ENCODE results near the gene IL10RA.

The IL10RA gene

DNA sequence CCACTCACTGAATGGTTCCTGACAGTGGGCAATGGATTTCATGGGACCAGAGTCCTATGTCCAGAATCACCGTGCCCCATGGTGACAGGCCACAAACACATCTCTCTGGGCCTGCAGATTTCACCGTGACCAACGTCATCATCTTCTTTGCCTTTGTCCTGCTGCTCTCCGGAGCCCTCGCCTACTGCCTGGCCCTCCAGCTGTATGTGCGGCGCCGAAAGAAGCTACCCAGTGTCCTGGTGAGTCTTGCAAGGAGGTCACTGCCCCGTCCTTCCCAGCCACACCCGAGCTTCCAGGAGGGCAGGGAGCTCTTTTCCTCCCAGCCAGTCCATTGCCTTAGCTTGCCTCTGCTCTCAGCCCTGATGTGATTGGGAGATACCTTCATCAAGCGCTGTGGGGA, 9.3 kb downstream of the IL10RA start:
- no peak overlapping the region for H3K9ac ChIP-seq (ENCODE audit: insufficient read length, low read depth)
- peaks cover 11% of the 10 kb centered on the region for H3K4me1 ChIP-seq (ENCODE audit: insufficient read depth, insufficient read length)
- H3K27me3 ChIP-seq (ENCODE audit: insufficient read depth, insufficient read length), result no peaks in the 10 kb centered on the region
- H3K4me3 ChIP-seq (ENCODE audit: insufficient read length, low read depth), result no peak overlapping the region
- no peaks in the 10 kb centered on the region for H3K36me3 ChIP-seq (ENCODE audit: insufficient read depth, insufficient read length, low read length)
- TF ChIP-seq ZNF274 (IDR thresholded peaks at IDR 0.05; ENCODE audit: low read depth, low read length), result no peak
- no peak for TF ChIP-seq SUZ12 (IDR thresholded peaks at IDR 0.05; ENCODE audit: extremely low read depth, insufficient read depth, insufficient read length)
- TF ChIP-seq YY1 (IDR thresholded peaks at IDR 0.05; ENCODE audit: insufficient read depth, insufficient read length), result no peak
- DNase-seq (ENCODE audit: low read depth, low spot score), result no peak
- H3K9me3 ChIP-seq (ENCODE audit: insufficient read depth, low read length), result no peaks in the 10 kb centered on the region

DNA sequence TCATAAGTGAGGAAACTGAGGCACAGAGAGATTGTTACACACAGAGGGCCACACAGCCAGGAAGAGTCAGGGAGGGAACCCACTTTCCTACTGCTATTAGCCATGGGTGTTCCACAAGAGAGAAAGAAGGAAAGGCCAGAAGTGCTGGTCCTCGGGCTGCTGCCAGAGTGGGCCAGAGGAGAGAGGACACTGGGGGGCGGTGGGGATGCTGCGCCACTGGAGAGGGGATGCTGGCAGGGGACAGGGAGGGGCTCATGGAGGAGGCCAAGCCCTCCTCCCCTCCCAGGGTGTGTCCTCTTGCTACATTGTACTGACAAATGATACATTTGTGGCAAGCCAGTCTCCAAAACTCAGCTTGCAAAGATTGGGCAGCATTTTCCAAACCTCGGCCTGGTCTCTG, 9.9 kb downstream of the IL10RA start:
- H3K27me3 ChIP-seq (ENCODE audit: insufficient read depth, insufficient read length), result no peaks in the 10 kb centered on the region
- no peaks in the 10 kb centered on the region for H3K9me3 ChIP-seq (ENCODE audit: insufficient read depth, low read length)
- H3K36me3 ChIP-seq (ENCODE audit: insufficient read depth, insufficient read length, low read length), result no peaks in the 10 kb centered on the region
- no peak for DNase-seq (ENCODE audit: low read depth, low spot score)
- H3K4me1 ChIP-seq (ENCODE audit: insufficient read depth, insufficient read length), result peaks cover 11% of the 10 kb centered on the region
- no peak overlapping the region for H3K9ac ChIP-seq (ENCODE audit: insufficient read length, low read depth)
- no peak overlapping the region for H3K4me3 ChIP-seq (ENCODE audit: insufficient read length, low read depth)
- TF ChIP-seq ZNF274 (IDR thresholded peaks at IDR 0.05; ENCODE audit: low read depth, low read length), result no peak
- TF ChIP-seq SUZ12 (IDR thresholded peaks at IDR 0.05; ENCODE audit: extremely low read depth, insufficient read depth, insufficient read length), result no peak
- TF ChIP-seq YY1 (IDR thresholded peaks at IDR 0.05; ENCODE audit: insufficient read depth, insufficient read length), result no peak

DNA sequence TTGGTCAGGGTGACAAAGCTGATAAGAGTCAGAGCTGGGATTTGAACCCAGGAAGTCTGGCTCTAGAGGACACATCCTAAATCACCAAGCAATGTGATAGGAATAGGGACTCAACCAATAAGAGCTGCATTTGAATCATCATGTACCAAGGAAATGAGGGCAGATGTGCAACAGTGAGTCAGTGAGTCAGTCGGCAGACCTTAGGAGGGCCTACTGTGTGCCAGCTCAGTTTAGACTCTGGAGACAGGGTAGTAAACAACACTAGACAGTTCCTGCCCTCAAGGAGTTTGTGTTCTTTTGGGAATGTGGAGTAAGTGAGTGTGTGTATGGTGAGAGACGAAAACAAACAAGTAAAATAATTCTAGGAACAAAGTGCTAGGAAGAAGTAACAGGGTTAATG, 11.2 kb downstream of the IL10RA start:
- no peak overlapping the region for H3K9ac ChIP-seq (ENCODE audit: insufficient read length, low read depth)

GRCh38 chr11:117997823-117998579, 11.8 kb downstream of the IL10RA start:
- Histone ChIP-seq H3K36me3 (ENCODE audit: insufficient read depth, insufficient read length, low read length) (no peaks in the 10 kb centered on the region), H3K4me3 (ENCODE audit: insufficient read length, low read depth) (no peak overlapping the region)

More for the DNA sequence above, 11.2 kb downstream of the IL10RA start:
- no peak for DNase-seq (ENCODE audit: low read depth, low spot score)
- TF ChIP-seq ZNF274 (IDR thresholded peaks at IDR 0.05; ENCODE audit: low read depth, low read length) (no peak), YY1 (IDR thresholded peaks at IDR 0.05; ENCODE audit: insufficient read depth, insufficient read length) (no peak), SUZ12 (IDR thresholded peaks at IDR 0.05; ENCODE audit: extremely low read depth, insufficient read depth, insufficient read length) (no peak)
- Histone ChIP-seq H3K4me3 (ENCODE audit: insufficient read length, low read depth) (no peak overlapping the region), H3K4me1 (ENCODE audit: insufficient read depth, insufficient read length) (peaks cover 11% of the 10 kb centered on the region), H3K27me3 (ENCODE audit: insufficient read depth, insufficient read length) (no peaks in the 10 kb centered on the region), H3K36me3 (ENCODE audit: insufficient read depth, insufficient read length, low read length) (no peaks in the 10 kb centered on the region), H3K9me3 (ENCODE audit: insufficient read depth, low read length) (no peaks in the 10 kb centered on the region)

DNA sequence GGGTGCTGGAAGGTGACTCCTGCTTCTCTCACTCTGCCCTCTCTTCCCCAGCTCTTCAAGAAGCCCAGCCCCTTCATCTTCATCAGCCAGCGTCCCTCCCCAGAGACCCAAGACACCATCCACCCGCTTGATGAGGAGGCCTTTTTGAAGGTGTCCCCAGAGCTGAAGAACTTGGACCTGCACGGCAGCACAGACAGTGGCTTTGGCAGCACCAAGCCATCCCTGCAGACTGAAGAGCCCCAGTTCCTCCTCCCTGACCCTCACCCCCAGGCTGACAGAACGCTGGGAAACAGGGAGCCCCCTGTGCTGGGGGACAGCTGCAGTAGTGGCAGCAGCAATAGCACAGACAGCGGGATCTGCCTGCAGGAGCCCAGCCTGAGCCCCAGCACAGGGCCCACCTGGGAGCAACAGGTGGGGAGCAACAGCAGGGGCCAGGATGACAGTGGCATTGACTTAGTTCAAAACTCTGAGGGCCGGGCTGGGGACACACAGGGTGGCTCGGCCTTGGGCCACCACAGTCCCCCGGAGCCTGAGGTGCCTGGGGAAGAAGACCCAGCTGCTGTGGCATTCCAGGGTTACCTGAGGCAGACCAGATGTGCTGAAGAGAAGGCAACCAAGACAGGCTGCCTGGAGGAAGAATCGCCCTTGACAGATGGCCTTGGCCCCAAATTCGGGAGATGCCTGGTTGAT, 12.6 kb downstream of the IL10RA start:
- Histone ChIP-seq H3K4me3 (ENCODE audit: insufficient read length, low read depth) (no peak overlapping the region), H3K9me3 (ENCODE audit: insufficient read depth, low read length) (peaks cover 2% of the 10 kb centered on the region; the same call in 1 of the 2 replicates), H3K36me3 (ENCODE audit: insufficient read depth, insufficient read length, low read length) (no peaks in the 10 kb centered on the region), H3K27me3 (ENCODE audit: insufficient read depth, insufficient read length) (no peaks in the 10 kb centered on the region), H3K4me1 (ENCODE audit: insufficient read depth, insufficient read length) (peaks cover 13% of the 10 kb centered on the region), H3K9ac (ENCODE audit: insufficient read length, low read depth) (no peak overlapping the region)
- TF ChIP-seq SUZ12 (IDR thresholded peaks at IDR 0.05; ENCODE audit: extremely low read depth, insufficient read depth, insufficient read length), result no peak
- no peak for TF ChIP-seq YY1 (IDR thresholded peaks at IDR 0.05; ENCODE audit: insufficient read depth, insufficient read length)
- no peak for TF ChIP-seq ZNF274 (IDR thresholded peaks at IDR 0.05; ENCODE audit: low read depth, low read length)
- DNase-seq (ENCODE audit: low read depth, low spot score), result no peak

More at GRCh38 chr11:117997823-117998579, 11.8 kb downstream of the IL10RA start:
- TF ChIP-seq YY1 (IDR thresholded peaks at IDR 0.05; ENCODE audit: insufficient read depth, insufficient read length) (no peak), ZNF274 (IDR thresholded peaks at IDR 0.05; ENCODE audit: low read depth, low read length) (no peak), SUZ12 (IDR thresholded peaks at IDR 0.05; ENCODE audit: extremely low read depth, insufficient read depth, insufficient read length) (no peak)
- Histone ChIP-seq H3K27me3 (ENCODE audit: insufficient read depth, insufficient read length) (no peaks in the 10 kb centered on the region), H3K9me3 (ENCODE audit: insufficient read depth, low read length) (no peaks in the 10 kb centered on the region), H3K9ac (ENCODE audit: insufficient read length, low read depth) (no peak overlapping the region), H3K4me1 (ENCODE audit: insufficient read depth, insufficient read length) (peaks cover 12% of the 10 kb centered on the region)
- no peak for DNase-seq (ENCODE audit: low read depth, low spot score)

DNA sequence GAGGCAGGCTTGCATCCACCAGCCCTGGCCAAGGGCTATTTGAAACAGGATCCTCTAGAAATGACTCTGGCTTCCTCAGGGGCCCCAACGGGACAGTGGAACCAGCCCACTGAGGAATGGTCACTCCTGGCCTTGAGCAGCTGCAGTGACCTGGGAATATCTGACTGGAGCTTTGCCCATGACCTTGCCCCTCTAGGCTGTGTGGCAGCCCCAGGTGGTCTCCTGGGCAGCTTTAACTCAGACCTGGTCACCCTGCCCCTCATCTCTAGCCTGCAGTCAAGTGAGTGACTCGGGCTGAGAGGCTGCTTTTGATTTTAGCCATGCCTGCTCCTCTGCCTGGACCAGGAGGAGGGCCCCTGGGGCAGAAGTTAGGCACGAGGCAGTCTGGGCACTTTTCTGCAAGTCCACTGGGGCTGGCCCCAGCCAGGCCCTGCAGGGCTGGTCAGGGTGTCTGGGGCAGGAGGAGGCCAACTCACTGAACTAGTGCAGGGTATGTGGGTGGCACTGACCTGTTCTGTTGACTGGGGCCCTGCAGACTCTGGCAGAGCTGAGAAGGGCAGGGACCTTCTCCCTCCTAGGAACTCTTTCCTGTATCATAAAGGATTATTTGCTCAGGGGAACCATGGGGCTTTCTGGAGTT, 13.3 kb downstream of the IL10RA start:
- H3K36me3 ChIP-seq (ENCODE audit: insufficient read depth, insufficient read length, low read length), result no peaks in the 10 kb centered on the region
- peaks cover 8% of the 10 kb centered on the region for H3K4me1 ChIP-seq (ENCODE audit: insufficient read depth, insufficient read length)
- no peak overlapping the region for H3K4me3 ChIP-seq (ENCODE audit: insufficient read length, low read depth)
- peaks cover 6% of the 10 kb centered on the region; the same call in 1 of the 2 replicates for H3K9me3 ChIP-seq (ENCODE audit: insufficient read depth, low read length)
- DNase-seq (ENCODE audit: low read depth, low spot score), result no peak
- H3K27me3 ChIP-seq (ENCODE audit: insufficient read depth, insufficient read length), result no peaks in the 10 kb centered on the region
- TF ChIP-seq SUZ12 (IDR thresholded peaks at IDR 0.05; ENCODE audit: extremely low read depth, insufficient read depth, insufficient read length), result no peak
- no peak for TF ChIP-seq ZNF274 (IDR thresholded peaks at IDR 0.05; ENCODE audit: low read depth, low read length)
- no peak for TF ChIP-seq YY1 (IDR thresholded peaks at IDR 0.05; ENCODE audit: insufficient read depth, insufficient read length)
- H3K9ac ChIP-seq (ENCODE audit: insufficient read length, low read depth), result no peak overlapping the region
